Left colon (tissue), 2 donors: ENCODE data around the gene RALY. TPM values are rescaled to one million over a fixed set of nuclear protein-coding genes. Genes with fewer than 3 reads are reported as not detected.
A peak's percentile ranks its signal among the peaks of the same experiment; 100 is the strongest.

Experiments
- ATAC-seq: fragments of 200-7000 bp; cut with Tn5 transposase; one replicate; pipeline ENCODE4 v1.9.1; 2020; ENCODE audit warnings: mild to moderate bottlenecking, moderate library complexity
- DNase-seq, 2 donors: peaks; one replicate each; pipeline ENCODE4 v3.0.0-alpha.2; 2020
- intact Hi-C, 2 donors: fragments of 100-400 bp; cut with DNase I in 1 of 2; cut with micrococcal nuclease in 1 of 2; formaldehyde crosslinking; loops; one replicate each; pipeline versions ENCODE4 v1.11.2 to v1.14.0; 2022; cut with DNase I, micrococcal nuclease
- total RNA-seq, 2 donors: library from RNA; stranded (reverse); fragmentation: NEBNext Ultra II Directional; extraction: Animal tissue kit (Norgen Biotek cat#: 25700); gene quantifications; one replicate each; pipeline ENCODE4 v1.2.1, GENCODE V29; 2021
- donor health status: DM: no; HTN: no; CAD: no.
- donor health status: DM: yes; HTN: yes; CAD: no.

RALY gene
- total RNA-seq, 2 donors from 2014 or later: 190 to 191 TPM

DNA sequence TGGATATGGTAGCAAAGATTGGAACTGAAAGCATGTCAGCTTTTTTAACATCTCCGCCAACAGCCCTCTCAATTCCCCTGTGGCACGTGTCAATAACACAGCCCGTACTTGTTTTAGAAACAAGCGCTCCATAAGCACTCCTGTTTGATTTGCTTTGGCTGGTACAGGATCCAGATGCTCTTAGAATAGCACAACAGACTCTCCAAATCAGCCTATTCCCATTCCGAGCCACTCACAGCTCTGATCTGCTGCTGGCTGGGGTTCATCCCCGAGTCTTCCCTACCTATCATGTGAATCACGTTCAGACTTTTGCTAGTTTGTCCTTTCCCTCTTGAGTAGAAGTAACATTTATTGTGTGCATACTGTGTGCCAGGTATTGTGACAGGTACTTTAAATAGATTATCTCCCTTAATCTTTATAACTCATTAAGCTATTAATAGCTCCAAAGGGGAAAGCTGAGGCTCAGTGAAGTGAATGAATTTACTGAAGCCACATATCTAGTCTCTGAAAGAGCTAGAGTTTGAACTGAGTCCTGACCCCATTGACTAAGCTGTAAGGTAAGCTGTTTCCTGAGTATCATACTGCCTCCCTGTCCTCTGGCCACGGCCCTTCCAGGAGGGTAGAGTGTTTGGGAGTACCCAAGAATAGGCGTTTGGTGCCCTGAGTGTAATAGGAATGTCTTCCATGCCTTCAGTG is 46.7 kb downstream of the RALY start:
- intact Hi-C loops: no loop called here
- DNase-seq (no peak), ATAC-seq (no peak)

DNA sequence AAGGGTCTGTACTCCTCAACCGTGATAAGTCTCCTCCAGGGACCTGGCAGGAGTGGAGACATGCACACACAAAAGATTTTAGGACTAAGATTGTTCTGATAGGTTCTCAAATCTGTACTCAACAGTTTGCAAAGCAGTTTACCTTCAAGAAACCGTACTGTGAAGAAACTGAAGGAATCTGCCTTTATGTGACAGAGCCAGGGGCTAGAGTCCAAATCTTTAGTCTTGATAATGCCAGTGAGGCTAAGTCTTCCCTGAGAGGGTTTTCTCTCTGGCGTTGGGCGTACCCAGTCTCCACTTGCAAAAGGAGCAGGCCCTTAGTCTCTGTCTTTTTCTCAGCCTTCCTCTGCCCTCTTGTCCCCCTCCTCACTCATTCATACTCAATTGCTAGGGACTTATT is 47.5 kb downstream of the RALY start:
- intact Hi-C loops: no loop called here
- ATAC-seq (no peak), DNase-seq (no peak)

DNA sequence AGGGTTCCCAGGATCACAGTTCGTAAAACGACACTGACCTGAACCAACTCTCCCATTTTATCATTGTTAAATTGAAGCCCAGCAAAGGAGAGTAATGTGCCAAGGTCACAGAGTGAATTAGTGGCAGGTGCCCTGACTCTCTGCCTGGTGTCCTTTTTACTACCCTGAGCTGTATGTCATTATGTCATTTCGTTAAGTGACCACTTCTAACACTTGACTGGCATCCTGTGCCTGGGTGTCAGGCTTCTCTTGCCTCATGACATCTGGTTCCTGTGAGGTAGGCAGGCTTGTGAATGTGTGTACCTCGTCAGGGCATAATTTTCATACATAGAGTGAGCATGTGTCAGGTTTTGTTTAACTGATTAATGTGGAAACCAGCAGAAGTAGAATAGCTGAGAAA is 48.6 kb downstream of the RALY start:
- intact Hi-C loops: no loop called here
- no peak for DNase-seq
- no peak for ATAC-seq

DNA sequence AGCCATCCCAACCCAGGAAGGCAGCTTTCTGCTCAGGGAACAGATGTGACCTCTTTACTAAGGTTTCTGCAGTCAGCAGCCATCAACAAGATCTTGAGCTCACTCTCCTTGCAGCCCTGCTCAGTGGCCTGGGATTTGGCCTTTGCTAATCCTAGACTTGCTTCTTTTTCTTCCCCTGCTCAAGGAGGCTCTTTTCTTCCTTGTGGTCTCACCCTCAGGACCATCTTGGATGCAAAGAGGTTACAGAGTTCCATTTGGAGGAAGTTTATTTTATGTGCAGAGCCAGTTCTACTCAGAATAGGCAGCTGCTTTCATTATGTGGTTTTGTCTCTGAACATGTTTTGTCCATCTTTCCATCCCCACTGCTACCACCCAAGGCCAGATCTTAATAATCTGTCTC is 49.3 kb downstream of the RALY start:
- intact Hi-C loops: no loop called here
- no peak for DNase-seq
- ATAC-seq: no peak

DNA sequence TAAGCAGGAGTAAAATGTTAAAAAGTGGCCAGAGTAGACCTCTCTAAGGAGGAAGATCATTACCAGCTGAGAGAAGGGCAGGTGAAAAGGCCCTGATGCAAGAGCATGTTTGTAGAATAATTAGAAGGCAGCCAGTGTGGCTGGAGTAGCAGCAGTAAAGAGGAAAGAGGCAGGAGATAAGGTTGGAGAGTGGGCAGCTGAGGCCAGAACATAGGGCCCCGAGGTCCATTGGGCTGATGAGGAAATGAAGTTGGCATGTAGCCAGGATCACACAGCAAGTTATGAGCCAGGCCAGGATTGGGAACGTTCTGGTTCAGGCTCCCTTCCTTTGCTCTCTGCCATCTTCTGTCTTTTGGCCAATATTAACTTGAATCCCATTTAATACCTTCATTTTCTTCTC is 51.6 kb downstream of the RALY start:
- ATAC-seq: peak; percentile 61
- DNase-seq: no peak
- intact Hi-C loops: no loop called here

DNA sequence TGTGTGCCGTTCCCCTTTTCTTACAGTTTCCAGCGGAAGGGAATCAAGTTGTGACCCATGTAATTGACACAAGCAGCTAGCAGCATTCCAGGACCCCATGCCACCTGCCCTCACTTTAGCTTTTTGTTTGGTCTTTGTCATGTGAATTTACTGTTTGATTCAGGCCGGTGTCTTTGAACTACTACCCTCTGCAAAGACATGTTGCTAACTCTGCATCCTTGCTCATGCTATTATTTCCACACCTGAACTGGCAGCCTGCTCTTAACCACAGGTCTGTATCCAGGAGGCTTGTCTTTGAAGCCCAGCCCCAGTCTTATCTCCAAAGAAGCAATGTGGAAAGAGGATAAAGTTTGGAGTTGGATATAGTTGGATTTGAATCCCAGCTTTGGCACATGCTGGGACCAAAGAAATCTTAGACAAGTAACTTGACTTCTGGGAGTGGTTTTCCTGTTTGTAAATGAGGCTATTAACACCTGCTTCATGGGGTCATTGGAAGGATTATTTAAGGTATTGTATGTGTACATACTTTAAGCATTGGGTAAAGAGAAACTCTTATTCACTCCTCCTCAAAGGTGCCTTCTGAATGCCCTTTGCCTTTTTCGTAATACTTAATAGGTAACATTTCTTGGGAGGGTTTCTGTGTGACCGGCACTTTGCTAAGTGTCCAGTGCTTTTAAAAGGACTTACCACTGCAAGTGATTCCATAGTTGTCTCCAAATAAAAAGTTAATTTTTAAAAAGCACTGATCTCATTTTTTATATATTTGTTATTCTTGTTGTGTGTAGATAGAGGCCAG is 52.4 kb downstream of the RALY start:
- intact Hi-C loops: no loop called here
- ATAC-seq: peak; percentile 34
- no peak for DNase-seq

DNA sequence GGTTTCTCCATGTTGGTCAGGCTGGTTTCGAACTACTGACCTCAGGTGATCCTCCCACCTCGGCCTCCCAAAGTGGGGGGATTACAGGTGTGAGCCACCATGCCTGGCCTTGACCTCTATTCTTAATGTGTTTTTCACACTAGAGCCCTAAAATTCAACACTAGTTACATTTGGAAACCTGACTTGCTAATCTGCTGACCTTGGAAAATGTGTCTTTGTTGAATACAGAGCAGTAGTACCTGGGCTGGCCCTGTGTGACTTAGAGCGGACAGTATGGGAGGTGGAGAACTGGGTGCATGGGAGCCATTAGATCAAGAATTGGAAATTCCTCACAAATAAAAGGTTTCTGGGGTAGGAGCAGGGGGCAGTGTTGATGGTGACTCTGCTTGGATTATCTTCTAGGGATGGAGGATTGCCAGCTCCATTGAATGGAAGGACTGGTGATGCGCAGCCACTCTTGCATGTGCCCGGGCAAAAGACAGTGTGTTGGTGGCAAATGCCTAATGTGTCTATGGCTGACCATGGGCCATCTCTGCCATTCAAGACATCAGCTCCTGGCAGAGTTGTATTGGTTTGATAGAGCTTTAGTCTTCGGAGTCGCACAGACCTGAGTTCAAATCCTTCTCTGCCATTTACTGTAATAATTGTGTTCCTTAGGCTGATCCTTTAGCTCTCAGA is 53.4 kb downstream of the RALY start:
- DNase-seq (no peak), ATAC-seq (no peak)
- intact Hi-C loops: no loop called here

DNA sequence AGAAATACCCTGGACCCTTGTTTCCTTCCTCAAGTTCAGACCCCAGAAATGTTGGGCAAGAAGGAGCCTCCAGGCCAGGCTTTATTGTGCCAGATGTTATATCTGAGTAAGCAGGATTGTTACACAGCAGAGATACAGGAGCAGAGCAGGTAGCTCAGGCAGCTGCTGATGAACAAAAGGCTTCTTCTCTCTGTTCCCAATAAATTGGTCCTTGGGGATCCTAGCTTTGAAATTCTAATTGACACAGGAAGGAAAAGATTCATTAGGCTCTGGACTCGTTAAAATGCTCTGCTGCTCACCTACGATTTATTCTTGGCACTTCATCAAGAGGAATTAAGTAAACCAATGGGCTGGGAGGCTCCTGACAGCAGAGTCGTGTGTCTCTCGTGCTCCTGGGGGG is 54.2 kb downstream of the RALY start:
- intact Hi-C loops: no loop called here
- DNase-seq (no peak), ATAC-seq (no peak)

DNA sequence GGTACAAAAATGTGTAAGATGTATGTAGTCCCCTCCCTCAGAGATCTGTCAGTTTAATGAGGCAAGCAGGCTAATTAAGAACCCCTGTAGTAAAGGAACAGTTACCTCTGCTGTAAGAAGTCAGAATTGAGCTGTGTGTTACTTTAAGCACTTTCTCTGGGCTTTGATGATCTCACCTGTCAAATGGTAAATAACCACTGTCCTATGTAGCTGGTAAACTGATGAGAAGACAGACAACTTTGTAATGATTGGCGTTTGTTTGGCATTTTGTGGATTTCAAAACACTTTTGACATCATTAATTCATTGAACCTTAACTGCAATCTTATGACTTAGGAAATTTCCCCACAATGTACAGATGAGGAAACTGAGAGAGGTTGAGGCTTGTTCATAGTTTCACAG is 55.7 kb downstream of the RALY start:
- intact Hi-C loops: no loop called here
- ATAC-seq (no peak), DNase-seq (no peak)

DNA sequence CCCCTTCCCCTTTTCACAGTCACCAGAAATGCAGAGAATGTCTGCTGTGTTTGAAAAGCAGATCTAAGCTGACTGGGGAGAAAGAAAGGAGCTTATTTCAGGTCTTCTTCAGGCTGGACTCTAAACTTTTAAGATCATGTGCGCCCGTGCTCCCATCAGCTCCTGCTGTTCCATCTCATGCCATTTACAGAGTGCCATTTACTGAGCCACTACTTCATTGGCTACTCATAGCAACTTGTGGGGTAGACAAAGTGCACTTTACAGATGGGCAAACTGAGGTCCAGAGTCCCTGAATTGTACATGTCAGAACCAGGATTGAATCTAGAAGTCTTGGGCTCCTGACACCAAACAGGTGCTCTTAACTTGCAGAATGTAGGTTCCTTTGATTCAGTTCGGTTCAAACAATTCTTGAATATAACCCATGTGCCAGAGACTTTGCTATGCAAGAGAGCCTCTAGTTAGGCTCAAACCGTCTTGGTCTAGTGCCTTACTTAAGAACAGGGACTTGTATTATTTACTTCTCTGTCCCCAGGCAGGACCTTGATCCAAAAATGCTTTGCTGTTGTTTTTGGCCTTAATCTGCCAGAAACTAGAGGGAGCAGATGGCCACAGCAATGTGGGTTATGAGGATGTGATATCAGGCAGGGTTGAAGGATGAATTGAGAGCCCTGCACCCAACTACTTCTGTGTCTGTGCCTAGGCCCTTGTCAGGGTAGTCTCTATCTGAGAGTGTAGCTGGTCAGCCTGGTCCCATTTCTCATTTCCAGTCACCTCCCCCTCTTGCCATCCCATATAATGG is 56.4 kb downstream of the RALY start:
- intact Hi-C loops: no loop called here
- no peak for DNase-seq
- no peak for ATAC-seq

DNA sequence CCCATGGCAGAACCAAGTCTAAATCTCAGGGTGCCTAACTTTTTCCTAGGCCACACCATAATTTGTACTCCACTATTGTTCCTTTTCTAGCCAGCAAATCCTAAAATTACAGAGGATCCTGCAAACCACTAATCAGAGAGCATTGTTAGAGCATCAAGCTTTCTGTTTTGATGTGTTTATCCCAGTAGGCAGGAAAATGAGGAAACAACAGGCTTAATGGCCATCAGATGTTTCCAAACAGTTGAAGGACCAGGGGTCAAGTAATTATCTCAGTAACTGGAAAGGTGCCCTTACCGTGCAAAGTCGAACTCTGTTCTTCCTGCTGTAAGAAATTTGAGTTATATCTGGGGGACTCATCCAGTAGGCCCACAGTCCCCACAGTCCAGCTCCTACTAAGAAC is 58.7 kb downstream of the RALY start:
- intact Hi-C loops: no loop called here
- DNase-seq: no peak
- peak; percentile 29 for ATAC-seq

DNA sequence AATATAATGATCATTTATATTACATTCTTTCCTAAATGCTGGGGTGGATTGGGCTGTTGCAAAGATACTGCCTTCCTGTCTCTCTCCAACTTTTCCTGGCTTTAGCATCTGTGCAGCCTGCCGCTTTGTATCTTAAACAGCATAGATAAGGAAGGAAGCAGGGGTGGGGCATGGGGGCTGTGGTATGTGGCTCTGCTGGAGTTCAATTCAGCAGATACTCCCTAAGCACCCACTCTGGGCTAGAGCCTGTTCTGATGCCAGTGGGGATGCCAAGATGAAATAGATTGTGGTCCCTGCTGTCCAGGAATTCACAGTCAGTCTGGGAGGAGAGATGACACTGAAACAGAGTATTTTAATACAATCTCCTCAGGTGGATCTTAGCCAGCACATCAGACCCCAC is 61.6 kb downstream of the RALY start:
- ATAC-seq (no peak), DNase-seq (no peak)
- intact Hi-C loops: no loop called here

DNA sequence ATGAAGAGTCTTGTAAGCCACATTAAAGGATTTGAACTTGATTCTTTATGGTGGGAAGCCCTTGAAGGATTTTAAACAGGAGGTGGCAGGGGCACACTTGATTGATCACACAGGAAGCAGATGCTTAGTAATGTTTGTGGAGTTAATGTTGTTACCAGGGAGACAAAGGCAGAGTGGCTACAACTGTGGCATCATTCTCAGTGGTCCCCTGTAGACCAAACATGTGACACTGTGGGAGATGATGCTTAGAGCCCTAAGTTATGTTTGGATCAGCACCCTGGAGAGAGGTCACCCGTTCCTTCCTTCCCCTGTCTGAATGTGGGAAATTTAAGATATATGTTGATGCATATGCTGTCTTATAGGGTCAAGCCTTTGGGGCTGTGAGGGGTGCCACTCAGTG is 65.1 kb downstream of the RALY start:
- DNase-seq (no peak), ATAC-seq (no peak)
- intact Hi-C loops: no loop called here

DNA sequence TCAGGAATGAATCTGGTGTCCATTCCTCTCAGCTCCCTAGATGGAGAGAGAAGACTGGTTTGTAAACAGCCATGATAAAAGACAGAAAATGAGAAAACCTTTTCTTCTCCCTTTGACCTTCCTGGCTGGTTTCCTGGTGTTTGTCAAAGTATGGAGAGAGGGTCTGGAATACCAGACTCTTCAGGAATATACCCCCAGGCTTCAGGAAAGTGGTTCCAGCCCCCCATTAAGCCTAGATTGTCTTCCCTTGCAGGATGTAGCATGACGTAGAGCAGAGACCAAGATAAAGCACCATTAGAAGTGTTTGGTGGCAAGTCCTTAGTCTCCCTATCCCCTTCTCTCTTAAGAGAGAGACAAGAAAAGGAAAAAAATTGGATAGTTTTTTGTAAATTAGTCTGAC is 67.3 kb downstream of the RALY start:
- ATAC-seq (no peak), DNase-seq (no peak)
- intact Hi-C loops: no loop called here

DNA sequence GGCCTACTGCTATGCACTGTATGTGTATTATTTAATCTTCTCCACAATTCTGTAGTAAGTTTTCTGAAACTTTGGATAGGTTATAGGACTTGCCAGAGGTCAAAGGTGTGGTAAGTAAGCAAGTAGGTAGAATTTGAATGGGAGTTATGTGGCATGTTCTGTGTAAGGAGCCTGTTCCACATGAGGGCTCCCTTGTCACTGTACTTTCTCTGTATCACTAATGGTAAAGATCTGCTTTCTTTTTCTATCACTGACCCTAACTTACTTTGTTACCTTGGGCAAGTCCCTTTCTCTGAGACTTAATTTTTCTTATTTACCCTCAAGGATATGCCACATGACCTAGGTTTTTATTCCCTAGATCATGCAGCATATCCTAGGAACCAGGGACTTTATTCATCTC is 68.0 kb downstream of the RALY start:
- intact Hi-C loops: no loop called here
- no peak for DNase-seq
- ATAC-seq: no peak

DNA sequence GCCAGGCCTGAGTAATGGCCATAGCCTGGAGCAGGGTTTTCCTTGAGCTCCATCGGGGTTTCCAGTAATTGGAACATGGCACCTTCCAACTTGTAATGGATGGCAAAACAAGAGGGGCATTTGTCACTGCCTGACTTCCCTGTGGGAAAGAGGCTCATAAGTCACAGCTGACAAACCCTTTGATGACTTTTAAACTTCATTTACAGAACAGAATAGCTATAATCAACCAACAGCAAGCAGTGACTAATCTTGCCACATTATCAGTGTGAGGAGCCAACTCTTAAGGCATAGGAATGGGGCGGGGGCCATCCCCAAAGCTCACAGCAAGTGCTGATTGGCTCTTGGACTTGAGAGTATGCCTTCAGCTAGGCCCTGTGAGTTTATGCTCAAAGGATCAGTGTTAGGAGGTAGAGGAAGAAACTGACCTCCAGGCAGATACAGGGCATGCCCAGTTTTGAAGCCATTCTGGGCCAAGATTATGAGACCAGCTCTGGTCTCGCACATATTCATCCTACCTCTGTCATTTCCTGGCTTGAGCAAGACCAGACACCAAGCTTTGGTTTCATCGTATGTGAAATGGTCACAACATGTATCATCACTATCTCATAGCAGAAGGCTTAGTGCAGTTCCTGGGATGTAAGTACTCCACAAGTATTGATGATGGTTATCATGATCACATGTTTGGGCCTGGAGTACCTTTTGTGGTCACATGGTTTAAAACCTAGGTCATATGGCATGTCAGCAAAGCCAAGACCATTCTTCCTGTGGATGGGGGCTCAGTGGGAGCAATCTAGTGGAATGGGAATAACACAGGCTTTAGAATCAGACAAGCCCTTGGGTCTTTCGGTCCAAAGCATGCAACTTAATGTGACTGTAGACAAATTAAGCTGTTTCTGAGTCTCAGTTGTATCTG is 69.1 kb downstream of the RALY start:
- ATAC-seq: no peak
- DNase-seq: no peak
- intact Hi-C loops: no loop called here

DNA sequence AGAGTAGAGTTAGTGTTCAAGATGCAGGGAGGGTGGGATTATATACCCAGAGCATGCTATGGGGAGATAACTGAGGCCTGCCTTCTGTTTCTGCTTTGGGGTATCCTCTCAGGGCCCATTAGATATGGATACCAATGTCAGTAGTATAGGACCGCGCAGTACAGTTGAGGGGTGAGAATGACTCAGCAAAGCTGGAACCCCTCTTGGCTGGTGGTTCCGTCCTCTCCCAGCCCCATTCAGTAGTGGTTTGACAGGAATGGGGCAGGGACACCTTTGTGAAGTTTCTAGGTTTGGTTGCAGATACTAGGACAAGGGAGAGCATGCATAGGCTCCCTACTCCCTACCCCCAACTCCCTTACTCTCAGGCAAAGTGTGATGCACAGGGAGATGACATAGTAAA is 70.6 kb downstream of the RALY start:
- intact Hi-C loops: no loop called here
- no peak for ATAC-seq
- DNase-seq: no peak

DNA sequence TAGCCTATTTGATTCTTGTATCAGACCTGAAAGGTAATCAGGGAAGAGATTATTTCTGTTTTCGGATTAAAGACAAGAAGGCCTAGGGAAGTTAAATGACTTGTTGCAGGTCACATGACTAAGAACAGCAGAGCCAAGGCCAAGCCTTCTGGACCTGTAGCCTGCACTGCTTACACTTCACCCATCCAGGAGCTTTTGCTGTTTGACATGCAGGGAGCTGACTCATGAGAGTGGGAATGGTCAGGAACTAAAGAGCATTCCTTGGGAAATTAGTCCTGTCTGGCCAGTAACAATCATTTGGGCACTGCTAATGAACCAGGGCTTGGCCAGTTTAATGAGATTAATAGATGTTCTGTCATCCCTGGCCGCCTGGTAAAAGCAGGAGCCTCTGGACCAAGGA is 71.5 kb downstream of the RALY start:
- ATAC-seq (no peak), DNase-seq (no peak)
- intact Hi-C loops: loop anchor here in 1 of 2 donors (5.0 kb wide), 2 partner anchors 133 to 203 kb away; no protein-coding TSS in a partner anchor
